ENCODE measurements around the gene RUFY2. TPM values are rescaled to one million over a fixed set of nuclear protein-coding genes. Genes with fewer than 3 reads are reported as not detected.

The RUFY2 gene
- total and polyA plus RNA-seq, 5 experiments from 2014 or later = 5.0 to 30.0 (median 6.8) TPM

GRCh38 chr10:68305854-68306253, 101.2 kb downstream of the RUFY2 start:
- POLR2A ChIA-PET = no interaction called here
- Mint-ChIP-seq H3K9me3 (no peaks in the 10 kb centered on the region), H3K27me3 (no peaks in the 10 kb centered on the region), H3K4me3 (no peak overlapping the region), H3K36me3 (no peaks in the 10 kb centered on the region), H3K4me1 (peaks cover 0 to 13% (median 0%) of the 10 kb centered on the region in 4 donors), H3K27ac (no peak overlapping the region)
- no peak for ATAC-seq
- no peak for DNase-seq

- Mint-ChIP-seq H3K4me1 (peaks cover 0 to 24% (median 0%) of the 10 kb centered on the region in 4 donors), H3K27ac (no peak overlapping the region)
- POLR2A ChIA-PET = interaction anchor here (1.2 kb wide), 1 partner anchor 28 kb away, joined by 7 read pairs; the partner anchor contains the start of gene HNRNPH3
Measured at GRCh38 chr10:68303849-68304412, 103.1 kb downstream of the RUFY2 start.

GRCh38 chr10:68302871-68303270, 104.2 kb downstream of the RUFY2 start:
- no peak for ATAC-seq
- no peaks in the 10 kb centered on the region for H3K9me3 Mint-ChIP-seq
- H3K27me3 Mint-ChIP-seq = no peaks in the 10 kb centered on the region
- H3K4me3 Mint-ChIP-seq = no peak overlapping the region
- H3K4me1 Mint-ChIP-seq = peaks cover 0 to 24% (median 0%) of the 10 kb centered on the region in 4 donors
- DNase-seq = no peak
- POLR2A ChIA-PET = interaction anchor here (0.8 to 1.2 kb wide), 2 partner anchors 28 to 29 kb away, joined by 4 to 7 read pairs; partner anchors contain the start of gene HNRNPH3
- no peaks in the 10 kb centered on the region for H3K36me3 Mint-ChIP-seq
- no peak overlapping the region for H3K27ac Mint-ChIP-seq

More at GRCh38 chr10:68303849-68304412, 103.1 kb downstream of the RUFY2 start:
- no peak for DNase-seq
- Mint-ChIP-seq H3K9me3 (no peaks in the 10 kb centered on the region), H3K4me3 (no peak overlapping the region), H3K27me3 (no peaks in the 10 kb centered on the region), H3K36me3 (no peaks in the 10 kb centered on the region)
- no peak for ATAC-seq

- Mint-ChIP-seq H3K36me3 (no peaks in the 10 kb centered on the region), H3K27me3 (no peaks in the 10 kb centered on the region), H3K4me3 (no peak overlapping the region), H3K9me3 (no peaks in the 10 kb centered on the region), H3K4me1 (peaks cover 0 to 24% (median 0%) of the 10 kb centered on the region in 4 donors), H3K27ac (no peak overlapping the region)
- no peak for ATAC-seq
- POLR2A ChIA-PET = interaction anchor here (0.8 to 1.2 kb wide), 3 partner anchors 28 to 29 kb away, joined by 4 to 7 read pairs (median 4); partner anchors contain the start of gene HNRNPH3
- no peak for DNase-seq
Measured at GRCh38 chr10:68302503-68302823, 104.6 kb downstream of the RUFY2 start.

- H3K36me3 Mint-ChIP-seq = no peaks in the 10 kb centered on the region
- DNase-seq (peak in 3 of 10 donors; percentile 22 to 25 (median 22)), ATAC-seq (peak in 1 of 2 donors; percentile 53)
- no peaks in the 10 kb centered on the region for H3K9me3 Mint-ChIP-seq
- POLR2A ChIA-PET = interaction anchor here (1.1 kb wide), 1 partner anchor 30 kb away, joined by 4 read pairs; the partner anchor contains the start of gene HNRNPH3
- peak overlapping the region in 1 of 10 donors; percentile 32 for H3K27ac Mint-ChIP-seq
- no peaks in the 10 kb centered on the region for H3K27me3 Mint-ChIP-seq
- H3K4me3 Mint-ChIP-seq = no peak overlapping the region
- H3K4me1 Mint-ChIP-seq = peaks cover 0 to 24% (median 0%) of the 10 kb centered on the region in 4 donors
Measured at GRCh38 chr10:68301790-68302502, 105.1 kb downstream of the RUFY2 start.

- H3K9me3 Mint-ChIP-seq = no peaks in the 10 kb centered on the region
- H3K4me1 Mint-ChIP-seq = peaks cover 0 to 24% (median 0%) of the 10 kb centered on the region in 4 donors
- H3K4me3 Mint-ChIP-seq = no peak overlapping the region
- POLR2A ChIA-PET = interaction anchor here (1.1 kb wide), 1 partner anchor 30 kb away, joined by 4 read pairs; the partner anchor contains the start of gene HNRNPH3
- peak overlapping the region in 1 of 10 donors; percentile 32 for H3K27ac Mint-ChIP-seq
- no peaks in the 10 kb centered on the region for H3K36me3 Mint-ChIP-seq
- DNase-seq (no peak), ATAC-seq (no peak)
- no peaks in the 10 kb centered on the region for H3K27me3 Mint-ChIP-seq
Measured at GRCh38 chr10:68301301-68301700, 105.8 kb downstream of the RUFY2 start.

- Mint-ChIP-seq H3K4me1 (peaks cover 0 to 22% (median 0%) of the 10 kb centered on the region in 4 donors), H3K36me3 (no peaks in the 10 kb centered on the region), H3K27ac (no peak overlapping the region), H3K9me3 (no peaks in the 10 kb centered on the region), H3K4me3 (no peak overlapping the region), H3K27me3 (peaks cover 0 to 4% (median 0%) of the 10 kb centered on the region in 5 donors)
- POLR2A ChIA-PET = no interaction called here
- DNase-seq (no peak), ATAC-seq (no peak)
Measured at GRCh38 chr10:68296843-68297663, 110.0 kb downstream of the RUFY2 start.

Other genes starting within 250 kb of the RUFY2 start
- not detected for gene ATOH7, start 175.2 kb downstream of the RUFY2 start, total RNA-seq
- gene ATOH7, start 175.2 kb downstream of the RUFY2 start, polyA plus RNA-seq = not detected
- 100 to 1,000 TPM; 184 to 186 TPM for gene HNRNPH3, start 75.2 kb downstream of the RUFY2 start, total RNA-seq
- gene HNRNPH3, start 75.2 kb downstream of the RUFY2 start, polyA plus RNA-seq = 100 to 1,000 TPM; 116 to 166 (median 144) TPM
- 1 to 10 TPM; 1.7 to 2.2 TPM for gene PBLD, start 74.3 kb downstream of the RUFY2 start, total RNA-seq
- 1 to 10 TPM in 2 of 3 donors, under 1 TPM in 1; 0.93 to 1.3 (median 1.2) TPM for gene PBLD, start 74.3 kb downstream of the RUFY2 start, polyA plus RNA-seq
- gene DNA2, start 64.7 kb upstream of the RUFY2 start, total RNA-seq = 1 to 10 TPM; 7.4 to 9.8 TPM
- under 1 TPM; 0.51 to 0.74 (median 0.54) TPM for gene DNA2, start 64.7 kb upstream of the RUFY2 start, polyA plus RNA-seq
- 10 to 100 TPM; 26.6 to 38.2 TPM for gene SLC25A16, start 120.2 kb upstream of the RUFY2 start, total RNA-seq
- gene SLC25A16, start 120.2 kb upstream of the RUFY2 start, polyA plus RNA-seq = 1 to 10 TPM; 2.5 to 6.3 (median 6.2) TPM
- 1 to 10 TPM; 3.1 to 3.2 TPM for gene TET1, start 153.1 kb upstream of the RUFY2 start, total RNA-seq
- gene TET1, start 153.1 kb upstream of the RUFY2 start, polyA plus RNA-seq = 1 to 10 TPM; 1.5 to 2.0 (median 1.8) TPM

All from naive thymus-derived CD8-positive, alpha-beta T cell (primary cell).